Right atrium auricular region (tissue), 2 donors: ENCODE measurements around the gene INHBB. TPM values are rescaled to one million over a fixed set of nuclear protein-coding genes. Genes with fewer than 3 reads are reported as not detected.
"Not testable (repeated sequence)": the region's sequence is repeated elsewhere in the genome, so short reads cannot be mapped to it uniquely, and the experiment has no call there.

Experiments
- DNase-seq: peaks from one replicate; pipeline ENCODE4 v3.0.0-alpha.2; 2019; ENCODE audit warnings: low spot score
- H3K27ac ChIP-seq, 2 donors: fragments of 200-600 bp; sonication (generic); 1 replicate in 1 of 2; 2 replicates in 1 of 2; pipeline ENCODE4 v1.5.1; 2016 to 2019
- H3K27me3 ChIP-seq, 2 donors: fragments of 200-600 bp; sonication (generic); one replicate each; pipeline versions ENCODE4 v1.5.1 to v1.6.0; 2017 to 2019
- H3K36me3 ChIP-seq: fragments of 200-600 bp; sonication (generic); one replicate; pipeline ENCODE4 v1.5.1; 2016
- H3K4me1 ChIP-seq, 2 donors: fragments of 200-600 bp; sonication (generic); one replicate each; pipeline versions ENCODE4 v1.5.1 to v1.6.0; 2017 to 2019
- H3K4me3 ChIP-seq, 2 donors: fragments of 200-600 bp; sonication (generic); 1 replicate in 1 of 2; 2 replicates in 1 of 2; pipeline ENCODE4 v1.5.1; 2017 to 2019; ENCODE audit warnings: mild to moderate bottlenecking in 1 of 2, moderate library complexity in 1 of 2
- H3K9me3 ChIP-seq, 2 donors: fragments of 200-600 bp; sonication (generic); one replicate each; pipeline ENCODE4 v1.5.1; 2019
- CTCF ChIP-seq, 2 donors: fragments of 200-600 bp; sonication (generic); IDR thresholded peaks; one replicate each; pipeline ENCODE4 v1.5.1; 2019; ENCODE audit warnings: antibody characterized with exemption in 2 of 2
- total RNA-seq, 2 donors: library from RNA; depleted of rRNA; stranded (reverse); fragments of >200 nt; gene quantifications; one replicate each; pipeline ENCODE4 v1.1.0, GENCODE V29; 2016

The INHBB gene
- total RNA-seq, 2 donors from 2014 or later, result 0.74 to 5.9 TPM

DNA sequence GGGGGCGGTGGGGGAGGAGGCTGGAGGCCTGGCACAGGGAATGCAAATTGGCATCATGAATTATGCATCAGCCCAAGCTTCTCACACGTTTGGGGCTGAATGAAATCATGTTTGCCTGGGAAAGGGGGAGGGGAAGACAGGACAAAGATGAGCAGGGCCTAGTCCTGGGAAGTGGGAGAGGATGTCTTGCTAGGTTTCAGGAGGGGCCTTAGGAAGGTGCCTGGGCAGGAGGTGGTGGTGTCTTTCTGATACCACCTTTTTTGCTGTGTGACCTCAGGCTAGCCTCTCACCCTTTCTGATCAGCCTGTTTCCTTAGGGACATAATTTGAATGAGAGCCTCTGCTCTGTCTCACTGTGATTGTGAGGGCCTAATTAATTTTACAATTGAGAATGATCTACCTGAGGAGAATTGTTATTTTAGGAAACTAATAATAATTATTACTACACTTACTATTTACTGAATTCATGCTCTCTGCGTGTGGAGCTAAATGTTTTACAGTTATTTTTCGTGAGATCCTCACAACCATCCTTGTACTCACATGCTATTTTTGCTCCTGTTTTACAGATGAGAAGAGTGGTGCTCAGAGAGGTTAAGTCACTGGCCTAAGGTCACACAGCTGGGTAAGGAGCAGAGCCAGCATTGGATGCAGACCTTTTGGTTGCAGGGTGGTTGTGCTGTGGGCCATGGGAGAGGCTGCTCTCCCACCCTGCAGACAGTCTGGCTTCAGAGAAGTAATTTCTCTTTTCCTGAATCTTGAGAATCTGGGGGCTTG, 39.6 kb downstream of the INHBB start:
- Histone ChIP-seq H3K9me3 (no peaks in the 10 kb centered on the region), H3K27ac (no peak overlapping the region), H3K36me3 (no peaks in the 10 kb centered on the region), H3K27me3 (no peaks in the 10 kb centered on the region), H3K4me1 (no peaks in the 10 kb centered on the region), H3K4me3 (no peak overlapping the region)
- no peak for DNase-seq
- TF ChIP-seq CTCF (IDR thresholded peaks at IDR 0.05), result no peak

- TF ChIP-seq CTCF (IDR thresholded peaks at IDR 0.05), result no peak
- Histone ChIP-seq H3K9me3 (no peaks in the 10 kb centered on the region), H3K27ac (no peak overlapping the region), H3K36me3 (no peaks in the 10 kb centered on the region), H3K4me3 (no peak overlapping the region), H3K4me1 (no peaks in the 10 kb centered on the region), H3K27me3 (no peaks in the 10 kb centered on the region)
- no peak for DNase-seq
Observed at GRCh38 chr2:120388222-120389035, 42.5 kb downstream of the INHBB start.

GRCh38 chr2:120389036-120389391, 43.1 kb downstream of the INHBB start:
- Histone ChIP-seq H3K27me3 (no peaks in the 10 kb centered on the region), H3K4me1 (no peaks in the 10 kb centered on the region), H3K27ac (no peak overlapping the region), H3K36me3 (no peaks in the 10 kb centered on the region), H3K4me3 (no peak overlapping the region), H3K9me3 (no peaks in the 10 kb centered on the region)
- no peak for TF ChIP-seq CTCF (IDR thresholded peaks at IDR 0.05)
- DNase-seq, result no peak

GRCh38 chr2:120390381-120391055, 44.6 kb downstream of the INHBB start:
- Histone ChIP-seq H3K4me3 (no peak overlapping the region), H3K27me3 (no peaks in the 10 kb centered on the region), H3K4me1 (no peaks in the 10 kb centered on the region), H3K36me3 (no peaks in the 10 kb centered on the region), H3K27ac (no peak overlapping the region), H3K9me3 (no peaks in the 10 kb centered on the region)
- TF ChIP-seq CTCF (IDR thresholded peaks at IDR 0.05), result no peak
- no peak for DNase-seq

- not testable (repeated sequence) for H3K4me1 ChIP-seq, H3K27ac ChIP-seq, H3K36me3 ChIP-seq, H3K9me3 ChIP-seq, DNase-seq, H3K4me3 ChIP-seq, H3K27me3 ChIP-seq
Observed at GRCh38 chr2:120391382-120391781, 45.4 kb downstream of the INHBB start.
